ENCODE measurements around the gene KLHL29. TPM values are rescaled to one million over a fixed set of nuclear protein-coding genes. Genes with fewer than 3 reads are reported as not detected.

The KLHL29 gene
- total and polyA plus RNA-seq, 2 experiments from 2014 or later, result 1.5 to 6.5 TPM

- H3K27me3 Mint-ChIP-seq (ENCODE audit: insufficient read depth, low read depth, poor library complexity), result peaks cover 5% of the 10 kb centered on the region
- no peak for ATAC-seq
- H4K20me1 ChIP-seq (replicated peaks; ENCODE audit: insufficient read depth), result no peaks in the 10 kb centered on the region
- no peak overlapping the region for H3K4me3 Mint-ChIP-seq
- H3F3A ChIP-seq (replicated peaks; ENCODE audit: low read depth), result no peaks in the 10 kb centered on the region
- no peaks in the 10 kb centered on the region for H3K9me2 ChIP-seq (ENCODE audit: insufficient read depth)
- no peak for DNase-seq (ENCODE audit: low spot score)
- H3K79me2 ChIP-seq (replicated peaks; ENCODE audit: insufficient read depth), result no peaks in the 10 kb centered on the region
- H3K4me3 ChIP-seq, result no peak overlapping the region
- H3K27me3 ChIP-seq (ENCODE audit: insufficient read depth), result no peaks in the 10 kb centered on the region
- H3K27ac ChIP-seq (ENCODE audit: low read depth), result no peak overlapping the region
- TF ChIP-seq CTCF (conservative IDR thresholded peaks at IDR 0.05; ENCODE audit: low read depth in 2 of 2) (no peak), REST (IDR thresholded peaks at IDR 0.05; ENCODE audit: unreplicated experiment) (no peak), CREB1 (CRISPR knock-in tag; IDR thresholded peaks at IDR 0.05; ENCODE audit: low read depth) (no peak), STAT1 (IDR thresholded peaks at IDR 0.05; ENCODE audit: unreplicated experiment) (no peak)
- H3K36me3 ChIP-seq (ENCODE audit: insufficient read depth), result no peaks in the 10 kb centered on the region
- no peak overlapping the region; the same call in 1 of the 2 replicates for H3K27ac Mint-ChIP-seq
- H3K4me1 ChIP-seq (ENCODE audit: insufficient read depth), result 0 out of 2 replicates have a peak, but pooled peaks cover 4% of the 10 kb centered on the region
- H3K9me3 Mint-ChIP-seq, result no peaks in the 10 kb centered on the region
- H3K4me2 ChIP-seq, result no peak overlapping the region
- H3K36me3 Mint-ChIP-seq (ENCODE audit: low read depth), result no peaks in the 10 kb centered on the region
- H3K4me1 Mint-ChIP-seq, result peaks cover 18% of the 10 kb centered on the region
- no peak overlapping the region for H2AFZ ChIP-seq
These were observed 104.7 kb downstream of the KLHL29 start for GRCh38 chr2:23489471-23490322.

- Histone ChIP-seq H4K20me1 (replicated peaks; ENCODE audit: insufficient read depth) (no peaks in the 10 kb centered on the region), H3K27ac (ENCODE audit: low read depth) (no peak overlapping the region), H3K4me3 (no peak overlapping the region), H3K27me3 (ENCODE audit: insufficient read depth) (no peaks in the 10 kb centered on the region), H3K79me2 (replicated peaks; ENCODE audit: insufficient read depth) (no peaks in the 10 kb centered on the region), H3K9me2 (ENCODE audit: insufficient read depth) (no peaks in the 10 kb centered on the region), H3K4me1 (ENCODE audit: insufficient read depth) (peaks cover 15% of the 10 kb centered on the region; the same call in 1 of the 2 replicates), H3K4me2 (no peak overlapping the region), H2AFZ (no peak overlapping the region), H3K36me3 (ENCODE audit: insufficient read depth) (no peaks in the 10 kb centered on the region), H3F3A (replicated peaks; ENCODE audit: low read depth) (no peaks in the 10 kb centered on the region)
- no peak overlapping the region for H3K4me3 Mint-ChIP-seq
- H3K27me3 Mint-ChIP-seq (ENCODE audit: insufficient read depth, low read depth, poor library complexity), result peaks cover 5% of the 10 kb centered on the region
- H3K36me3 Mint-ChIP-seq (ENCODE audit: low read depth), result no peaks in the 10 kb centered on the region
- ATAC-seq (no peak), DNase-seq (ENCODE audit: low spot score) (no peak)
- H3K4me1 Mint-ChIP-seq, result peaks cover 29% of the 10 kb centered on the region
- H3K9me3 Mint-ChIP-seq, result no peaks in the 10 kb centered on the region
- 0 out of 2 replicates have a peak overlapping the region, but pooled peaks have one; percentile 52 for H3K27ac Mint-ChIP-seq
- TF ChIP-seq REST (IDR thresholded peaks at IDR 0.05; ENCODE audit: unreplicated experiment) (no peak), ZNF331 (CRISPR knock-in tag; IDR thresholded peaks at IDR 0.05; ENCODE audit: low read depth) (no peak), JUNB (IDR thresholded peaks at IDR 0.05; ENCODE audit: unreplicated experiment) (no peak), STAT1 (IDR thresholded peaks at IDR 0.05; ENCODE audit: unreplicated experiment) (no peak), ETS1 (IDR thresholded peaks at IDR 0.05) (no peak)
These were observed 106.8 kb downstream of the KLHL29 start for GRCh38 chr2:23491591-23492336.
